PC-3 (cell line): ENCODE data around the gene GABARAP. TPM values are rescaled to one million over a fixed set of nuclear protein-coding genes. Genes with fewer than 3 reads are reported as not detected.

Source experiments
- ATAC-seq: fragments of 200-7000 bp; cut with Tn5 transposase; 2 replicates; pipeline ENCODE4 v1.9.1; 2020; ENCODE audit warnings: mild to moderate bottlenecking, moderate library complexity
- BruUV-seq: library from RNA; stranded (reverse); fragments of 400-500 nt; replicated peaks from 2 replicates; lab custom pipeline; 2021; lab: Mats Ljungman, UMichigan
- CTCF ChIA-PET: fragments of 300-600 bp; sonication (Branson Sonifier 250); formaldehyde crosslinking; loops from one replicate; lab custom pipeline; 2022; ENCODE audit warnings: antibody characterized with exemption; lab: Charles Lee
- POLR2A ChIA-PET: fragments of 300-600 bp; sonication (Branson Sonifier 250); formaldehyde crosslinking; loops from one replicate; lab custom pipeline; 2022; ENCODE audit warnings: antibody characterized with exemption; ENCODE audit not compliant: unreplicated experiment; lab: Charles Lee
- DNase-seq: peaks from one replicate; pipeline ENCODE4 v3.0.0-alpha.2; 2015
- H2AFZ ChIP-seq: fragments of 300-600 bp; sonication (generic); 2 replicates; pipeline ENCODE4 v1.6.0; 2016; ENCODE audit warnings: antibody characterized with exemption, low read length
- H3F3A ChIP-seq: fragments of 300-600 bp; sonication (generic); one replicate; pipeline ENCODE4 v1.6.0; 2017; ENCODE audit warnings: antibody characterized with exemption, low read length, control low read depth, mild to moderate bottlenecking; ENCODE audit not compliant: unreplicated experiment
- H3K27ac ChIP-seq: fragments of 300-600 bp; sonication (generic); 2 replicates; pipeline ENCODE4 v1.5.1; 2016; ENCODE audit warnings: mild to moderate bottlenecking, low read length
- H3K27me3 ChIP-seq: fragments of 300-600 bp; sonication (generic); 2 replicates; pipeline ENCODE4 v1.6.1; 2016; ENCODE audit warnings: low read length, mixed read lengths
- H3K36me3 ChIP-seq: fragments of 300-600 bp; sonication (generic); 2 replicates; pipeline ENCODE4 v1.6.1; 2016; ENCODE audit warnings: low read depth, mixed run types, low read length, mixed read lengths
- H3K4me1 ChIP-seq: fragments of 300-600 bp; sonication (generic); 2 replicates; pipeline ENCODE4 v1.5.1; 2016; ENCODE audit warnings: low read length; ENCODE audit not compliant: insufficient read depth
- H3K4me2 ChIP-seq: fragments of 300-600 bp; sonication (generic); 2 replicates; pipeline ENCODE4 v1.6.0; 2016; ENCODE audit warnings: low read length
- H3K4me3 ChIP-seq: fragments of 300-600 bp; sonication (generic); 2 replicates; pipeline ENCODE4 v1.5.1; 2016; ENCODE audit warnings: mild to moderate bottlenecking, low read length, mixed read lengths
- H3K79me2 ChIP-seq: fragments of 300-600 bp; sonication (generic); 2 replicates; pipeline ENCODE4 v1.6.1; 2017; ENCODE audit warnings: low read length, mixed read lengths
- H3K9ac ChIP-seq: fragments of 300-600 bp; sonication (generic); 2 replicates; pipeline ENCODE4 v1.6.0; 2016; ENCODE audit warnings: mild to moderate bottlenecking, low read length
- H3K9me2 ChIP-seq: fragments of 300-600 bp; sonication (generic); replicated peaks from 2 replicates; pipeline ENCODE4 v1.6.1; 2016; ENCODE audit warnings: mixed run types, low read length, mixed read lengths
- H3K9me3 ChIP-seq: fragments of 300-600 bp; sonication (generic); 2 replicates; pipeline ENCODE4 v1.6.1; 2016; ENCODE audit warnings: low read length, mixed read lengths
- H4K20me1 ChIP-seq: fragments of 300-600 bp; sonication (generic); 2 replicates; pipeline ENCODE4 v1.6.1; 2016; ENCODE audit warnings: low read length, mixed read lengths
- EZH2 ChIP-seq: fragments of 300-600 bp; sonication (generic); IDR thresholded peaks from one replicate; pipeline ENCODE4 v1.6.1; 2017; ENCODE audit warnings: antibody characterized with exemption, mild to moderate bottlenecking, low read length; ENCODE audit not compliant: unreplicated experiment
- EZH2phosphoT487 ChIP-seq: fragments of 300-600 bp; sonication (generic); IDR thresholded peaks from 2 replicates; pipeline ENCODE4 v1.6.1; 2018; ENCODE audit warnings: mild to moderate bottlenecking, antibody characterized with exemption, low read length, borderline replicate concordance
- intact Hi-C: fragments of 100-400 bp; cut with micrococcal nuclease; formaldehyde crosslinking; loops from 2 replicates; pipeline ENCODE4 v1.9.0; 2023
- microRNA-seq: library from miRNA; unstranded; fragments of <30 nt; microRNA quantifications from one replicate; pipeline ENCODE4 v1.1.0, GENCODE V29; 2020; ENCODE audit not compliant: unreplicated experiment
- total RNA-seq: library from RNA; depleted of rRNA; stranded (reverse); fragments of >200 nt; gene quantifications from 2 replicates; pipeline ENCODE4 v1.2.3, GENCODE V29; 2014; rRNA removed
- TF ChIP-seq, protein P1 (sequence below): fragments of 300-600 bp; sonication (generic); conservative IDR thresholded peaks from 2 replicates; pipeline ENCODE4 v1.5.1; 2017; ENCODE audit warnings: antibody characterized with exemption, low read depth, mild to moderate bottlenecking, low read length

The GABARAP gene
- total RNA-seq, 1 experiment from 2014 or later, result 103 TPM

DNA sequence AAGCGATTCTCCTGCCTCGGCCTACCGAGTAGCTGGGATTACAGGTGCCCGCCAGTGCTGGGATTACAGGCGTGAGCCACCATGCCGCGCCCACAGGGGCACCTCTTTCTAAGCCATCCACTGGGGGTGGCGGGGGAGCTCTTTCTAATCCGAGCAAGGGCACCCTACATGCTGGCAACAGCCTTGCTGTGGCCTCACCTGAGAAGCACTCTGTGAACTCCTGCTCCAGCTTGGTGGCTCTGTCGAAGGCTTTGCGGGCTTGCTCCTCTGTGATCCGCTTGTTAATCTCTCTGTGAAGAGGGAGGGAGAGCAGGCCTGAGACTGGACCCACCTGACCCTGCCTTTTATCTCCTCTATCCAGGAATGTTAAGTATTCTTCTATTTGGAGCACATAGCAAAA is 51.2 kb downstream of the GABARAP start:
- BruUV-seq, result no TSS peak
- Histone ChIP-seq H3K4me3 (no peak overlapping the region), H3K79me2 (no peaks in the 10 kb centered on the region), H3K27me3 (no peaks in the 10 kb centered on the region), H3K9me2 (no peaks in the 10 kb centered on the region), H2AFZ (no peak overlapping the region), H3K4me2 (no peak overlapping the region), H4K20me1 (no peaks in the 10 kb centered on the region), H3K27ac (no peak overlapping the region), H3K9ac (no peak overlapping the region), H3F3A (no peaks in the 10 kb centered on the region), H3K4me1 (no peaks in the 10 kb centered on the region), H3K36me3 (no peaks in the 10 kb centered on the region), H3K9me3 (no peaks in the 10 kb centered on the region)
- intact Hi-C loops, result no loop called here
- DNase-seq, result no peak
- ChIA-PET CTCF (no interaction called here), POLR2A (no interaction called here)
- no peak for ATAC-seq
- TF ChIP-seq, protein P1, sequence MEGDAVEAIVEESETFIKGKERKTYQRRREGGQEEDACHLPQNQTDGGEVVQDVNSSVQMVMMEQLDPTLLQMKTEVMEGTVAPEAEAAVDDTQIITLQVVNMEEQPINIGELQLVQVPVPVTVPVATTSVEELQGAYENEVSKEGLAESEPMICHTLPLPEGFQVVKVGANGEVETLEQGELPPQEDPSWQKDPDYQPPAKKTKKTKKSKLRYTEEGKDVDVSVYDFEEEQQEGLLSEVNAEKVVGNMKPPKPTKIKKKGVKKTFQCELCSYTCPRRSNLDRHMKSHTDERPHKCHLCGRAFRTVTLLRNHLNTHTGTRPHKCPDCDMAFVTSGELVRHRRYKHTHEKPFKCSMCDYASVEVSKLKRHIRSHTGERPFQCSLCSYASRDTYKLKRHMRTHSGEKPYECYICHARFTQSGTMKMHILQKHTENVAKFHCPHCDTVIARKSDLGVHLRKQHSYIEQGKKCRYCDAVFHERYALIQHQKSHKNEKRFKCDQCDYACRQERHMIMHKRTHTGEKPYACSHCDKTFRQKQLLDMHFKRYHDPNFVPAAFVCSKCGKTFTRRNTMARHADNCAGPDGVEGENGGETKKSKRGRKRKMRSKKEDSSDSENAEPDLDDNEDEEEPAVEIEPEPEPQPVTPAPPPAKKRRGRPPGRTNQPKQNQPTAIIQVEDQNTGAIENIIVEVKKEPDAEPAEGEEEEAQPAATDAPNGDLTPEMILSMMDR, result no peak
- TF ChIP-seq EZH2phosphoT487 (no peak), EZH2 (no peak)

DNA sequence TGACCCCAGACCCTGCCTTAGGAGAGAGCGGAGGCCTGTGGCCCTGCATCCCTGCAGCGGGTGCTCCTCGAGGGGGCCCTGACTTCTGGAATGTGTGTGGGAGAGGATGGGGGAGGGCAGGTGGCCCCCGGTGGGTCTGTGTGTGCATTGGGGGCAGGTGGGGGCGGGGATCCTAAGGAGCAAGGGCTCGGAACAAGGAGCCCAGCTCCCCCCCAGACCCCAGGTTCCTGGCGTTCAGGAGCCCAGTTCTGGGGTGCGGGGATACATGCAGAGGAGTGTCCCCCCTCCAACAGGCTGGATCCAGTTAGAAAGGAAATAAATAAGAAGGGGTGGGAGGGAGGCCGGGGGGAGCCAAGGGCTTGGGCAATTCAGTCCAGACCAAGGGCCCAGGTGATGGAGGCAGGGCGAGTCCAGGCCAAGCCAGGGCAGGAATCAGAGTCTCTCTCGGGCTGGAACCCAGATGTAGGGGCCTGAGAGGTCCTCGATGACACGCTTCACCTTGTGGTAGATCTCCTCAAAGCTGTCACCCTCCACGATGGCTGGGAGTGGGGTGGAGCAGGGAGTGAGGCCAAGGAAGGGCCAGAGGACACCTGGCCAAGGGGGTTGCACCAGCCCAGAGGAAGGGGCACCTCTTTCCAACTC is 51.9 kb downstream of the GABARAP start:
- CTCF ChIA-PET, result no interaction called here
- Histone ChIP-seq H3K36me3 (no peaks in the 10 kb centered on the region), H3K27ac (no peak overlapping the region), H3K79me2 (no peaks in the 10 kb centered on the region), H3K4me2 (no peak overlapping the region), H3K9ac (no peak overlapping the region), H3K9me2 (no peaks in the 10 kb centered on the region), H4K20me1 (no peaks in the 10 kb centered on the region), H3K9me3 (no peaks in the 10 kb centered on the region), H3K4me3 (no peak overlapping the region), H2AFZ (no peak overlapping the region), H3K27me3 (no peaks in the 10 kb centered on the region), H3K4me1 (no peaks in the 10 kb centered on the region), H3F3A (no peaks in the 10 kb centered on the region)
- POLR2A ChIA-PET, result no interaction called here
- BruUV-seq, result no TSS peak
- no peak for ATAC-seq
- intact Hi-C loops, result no loop called here
- TF ChIP-seq, protein P1, result no peak
- TF ChIP-seq EZH2 (no peak), EZH2phosphoT487 (no peak)
- DNase-seq, result no peak

Small RNA genes lying within 50 kb of the gene (microRNA-seq; reads per million reads assigned to microRNA genes)
- 2,736 reads per million, percentile 88 among the genes with 10 or more reads in this experiment for gene MIR324

Other genes starting within 250 kb of the GABARAP start
- not detected in 2 replicates for gene ALOX12, start 246.4 kb downstream of the GABARAP start, total RNA-seq
- 169 and 195 TPM in 2 replicates for gene RNASEK, start 229.8 kb downstream of the GABARAP start, total RNA-seq
- gene BCL6B, start 219.4 kb downstream of the GABARAP start, total RNA-seq, result 0.12 TPM in 1 of 2 replicates, not detected in the other
- gene SLC16A13, start 206.4 kb downstream of the GABARAP start, total RNA-seq, result 0.62 and 1.7 TPM in 2 replicates
- gene SLC16A11, start 198.4 kb downstream of the GABARAP start, total RNA-seq, result 0.75 TPM in 1 of 2 replicates, not detected in the other
- gene CLEC10A, start 162.2 kb downstream of the GABARAP start, total RNA-seq, result not detected in 2 replicates
- gene ASGR2, start 127.6 kb downstream of the GABARAP start, total RNA-seq, result not detected in 2 replicates
- 0.95 and 2.2 TPM in 2 replicates for gene ASGR1, start 63.1 kb downstream of the GABARAP start, total RNA-seq
- gene DLG4, start 22.6 kb downstream of the GABARAP start, total RNA-seq, result 6.5 and 12.8 TPM in 2 replicates
- 558 and 646 TPM in 2 replicates for gene ACADVL, start 22.5 kb downstream of the GABARAP start, total RNA-seq
- 36.9 and 65.7 TPM in 2 replicates for gene DVL2, start 7.9 kb downstream of the GABARAP start, total RNA-seq
- 20.8 and 32.7 TPM in 2 replicates for gene PHF23, start 3.0 kb downstream of the GABARAP start, total RNA-seq
- gene CTDNEP1, start 9.3 kb upstream of the GABARAP start, total RNA-seq, result 52.4 and 68.5 TPM in 2 replicates
- gene ELP5, start 9.8 kb upstream of the GABARAP start, total RNA-seq, result 60.5 and 67.5 TPM in 2 replicates
- 147 and 180 TPM in 2 replicates for gene CLDN7, start 20.0 kb upstream of the GABARAP start, total RNA-seq
- 0.29 TPM in 1 of 2 replicates, not detected in the other for gene SLC2A4, start 39.3 kb upstream of the GABARAP start, total RNA-seq
- gene YBX2, start 52.2 kb upstream of the GABARAP start, total RNA-seq, result 1.1 and 1.4 TPM in 2 replicates
- 1,140 and 1,203 TPM in 2 replicates for gene EIF5A, start 65.2 kb upstream of the GABARAP start, total RNA-seq
- 30.8 and 45.8 TPM in 2 replicates for gene GPS2, start 72.9 kb upstream of the GABARAP start, total RNA-seq
- gene NEURL4, start 86.9 kb upstream of the GABARAP start, total RNA-seq, result 21.4 and 27.7 TPM in 2 replicates
- not detected in 2 replicates for gene ACAP1, start 94.1 kb upstream of the GABARAP start, total RNA-seq
- gene KCTD11, start 109.7 kb upstream of the GABARAP start, total RNA-seq, result 7.0 and 7.6 TPM in 2 replicates
- gene TMEM95, start 112.7 kb upstream of the GABARAP start, total RNA-seq, result not detected in 2 replicates
- gene TNK1, start 138.6 kb upstream of the GABARAP start, total RNA-seq, result 10.8 and 13.5 TPM in 2 replicates
- gene PLSCR3, start 152.1 kb upstream of the GABARAP start, total RNA-seq, result 53.8 and 62.7 TPM in 2 replicates
- gene TMEM256, start 161.6 kb upstream of the GABARAP start, total RNA-seq, result 56.6 and 82.4 TPM in 2 replicates
- 7.4 and 12.7 TPM in 2 replicates for gene NLGN2, start 165.4 kb upstream of the GABARAP start, total RNA-seq
- gene SPEM1, start 177.9 kb upstream of the GABARAP start, total RNA-seq, result not detected in 2 replicates
- not detected in 2 replicates for gene SPEM2, start 183.2 kb upstream of the GABARAP start, total RNA-seq
- not detected in 2 replicates for gene SPEM3, start 186.4 kb upstream of the GABARAP start, total RNA-seq
- gene TMEM102, start 193.0 kb upstream of the GABARAP start, total RNA-seq, result 14.0 and 17.9 TPM in 2 replicates
- gene FGF11, start 197.1 kb upstream of the GABARAP start, total RNA-seq, result 0.69 and 1.0 TPM in 2 replicates
- 2.1 and 2.9 TPM in 2 replicates for gene CHRNB1, start 202.6 kb upstream of the GABARAP start, total RNA-seq
- 14.7 and 18.4 TPM in 2 replicates for gene ZBTB4, start 237.2 kb upstream of the GABARAP start, total RNA-seq
- gene SLC35G6, start 239.0 kb upstream of the GABARAP start, total RNA-seq, result not detected in 2 replicates
- 47.1 and 95.7 TPM in 2 replicates for gene POLR2A, start 241.9 kb upstream of the GABARAP start, total RNA-seq